Gastroesophageal sphincter (tissue), 3 donors: ENCODE measurements around the gene TOX4.

Experiments
- CTCF ChIP-seq, 4 experiments: fragments of 200-600 bp in 2 of 4; fragments of 450-650 bp in 2 of 4; sonication (generic) in 1 of 4; IDR thresholded peaks; one replicate each; pipeline ENCODE4 v1.5.1; 2017 to 2019; ENCODE audit warnings: antibody characterized with exemption in 4 of 4, mild to moderate bottlenecking in 2 of 4, moderate library complexity in 2 of 4
- EP300 ChIP-seq: sonication (generic); formaldehyde crosslinking; IDR thresholded peaks from one replicate; pipeline ENCODE4 v1.6.1; 2017; ENCODE audit warnings: antibody characterized with exemption, mild to moderate bottlenecking

- TF ChIP-seq CTCF (IDR thresholded peaks at IDR 0.05) (no peak), EP300 (no peak)
These were observed 41.7 kb downstream of the TOX4 start for GRCh38 chr14:21518725-21519124.
